Measurements from ENCODE around the gene TMEM145. TPM values are rescaled to one million over a fixed set of nuclear protein-coding genes. Genes with fewer than 3 reads are reported as not detected.

Gene TMEM145
- total RNA-seq, 1 donor from 2014 or later, result 18.4 TPM

DNA sequence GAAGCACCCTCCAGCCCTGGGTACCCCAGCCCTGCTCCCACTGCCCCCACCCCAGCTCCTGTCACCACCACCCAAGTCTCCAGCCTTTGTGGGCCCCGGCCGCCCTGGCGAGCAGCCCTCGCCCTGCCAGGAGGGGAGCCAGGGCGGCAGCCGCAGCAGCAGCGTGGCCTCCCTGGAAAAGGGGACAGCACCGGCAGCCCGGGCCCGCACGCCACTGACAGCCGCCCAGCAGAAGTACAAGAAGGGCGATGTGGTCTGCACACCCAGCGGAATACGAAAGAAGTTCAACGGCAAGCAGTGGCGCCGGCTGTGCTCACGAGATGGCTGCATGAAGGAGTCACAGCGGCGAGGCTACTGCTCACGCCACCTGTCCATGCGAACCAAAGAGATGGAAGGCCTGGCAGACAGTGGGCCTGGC is 40.1 kb upstream of the TMEM145 start:
- Mint-ChIP-seq H3K27me3 (ENCODE audit: low read depth) (no peaks in the 10 kb centered on the region), H3K27ac (ENCODE audit: unreplicated experiment) (no peak overlapping the region), H3K36me3 (ENCODE audit: low read depth) (no peaks in the 10 kb centered on the region), H3K4me3 (no peak overlapping the region), H3K9me3 (no peaks in the 10 kb centered on the region), H3K4me1 (peaks cover 20% of the 10 kb centered on the region)
- TF ChIP-seq, protein P1, sequence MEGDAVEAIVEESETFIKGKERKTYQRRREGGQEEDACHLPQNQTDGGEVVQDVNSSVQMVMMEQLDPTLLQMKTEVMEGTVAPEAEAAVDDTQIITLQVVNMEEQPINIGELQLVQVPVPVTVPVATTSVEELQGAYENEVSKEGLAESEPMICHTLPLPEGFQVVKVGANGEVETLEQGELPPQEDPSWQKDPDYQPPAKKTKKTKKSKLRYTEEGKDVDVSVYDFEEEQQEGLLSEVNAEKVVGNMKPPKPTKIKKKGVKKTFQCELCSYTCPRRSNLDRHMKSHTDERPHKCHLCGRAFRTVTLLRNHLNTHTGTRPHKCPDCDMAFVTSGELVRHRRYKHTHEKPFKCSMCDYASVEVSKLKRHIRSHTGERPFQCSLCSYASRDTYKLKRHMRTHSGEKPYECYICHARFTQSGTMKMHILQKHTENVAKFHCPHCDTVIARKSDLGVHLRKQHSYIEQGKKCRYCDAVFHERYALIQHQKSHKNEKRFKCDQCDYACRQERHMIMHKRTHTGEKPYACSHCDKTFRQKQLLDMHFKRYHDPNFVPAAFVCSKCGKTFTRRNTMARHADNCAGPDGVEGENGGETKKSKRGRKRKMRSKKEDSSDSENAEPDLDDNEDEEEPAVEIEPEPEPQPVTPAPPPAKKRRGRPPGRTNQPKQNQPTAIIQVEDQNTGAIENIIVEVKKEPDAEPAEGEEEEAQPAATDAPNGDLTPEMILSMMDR (conservative IDR thresholded peaks at IDR 0.05), result no peak
- DNase-seq (ENCODE audit: low read depth, low spot score), result no peak

- Mint-ChIP-seq H3K4me1 (peaks cover 23% of the 10 kb centered on the region), H3K27ac (ENCODE audit: unreplicated experiment) (no peak overlapping the region), H3K27me3 (ENCODE audit: low read depth) (no peaks in the 10 kb centered on the region), H3K36me3 (ENCODE audit: low read depth) (no peaks in the 10 kb centered on the region), H3K9me3 (no peaks in the 10 kb centered on the region), H3K4me3 (no peak overlapping the region)
- no peak for DNase-seq (ENCODE audit: low read depth, low spot score)
- TF ChIP-seq, protein P1 (conservative IDR thresholded peaks at IDR 0.05), result no peak
Measured at GRCh38 chr19:42273407-42274064, 39.6 kb upstream of the TMEM145 start.

DNA sequence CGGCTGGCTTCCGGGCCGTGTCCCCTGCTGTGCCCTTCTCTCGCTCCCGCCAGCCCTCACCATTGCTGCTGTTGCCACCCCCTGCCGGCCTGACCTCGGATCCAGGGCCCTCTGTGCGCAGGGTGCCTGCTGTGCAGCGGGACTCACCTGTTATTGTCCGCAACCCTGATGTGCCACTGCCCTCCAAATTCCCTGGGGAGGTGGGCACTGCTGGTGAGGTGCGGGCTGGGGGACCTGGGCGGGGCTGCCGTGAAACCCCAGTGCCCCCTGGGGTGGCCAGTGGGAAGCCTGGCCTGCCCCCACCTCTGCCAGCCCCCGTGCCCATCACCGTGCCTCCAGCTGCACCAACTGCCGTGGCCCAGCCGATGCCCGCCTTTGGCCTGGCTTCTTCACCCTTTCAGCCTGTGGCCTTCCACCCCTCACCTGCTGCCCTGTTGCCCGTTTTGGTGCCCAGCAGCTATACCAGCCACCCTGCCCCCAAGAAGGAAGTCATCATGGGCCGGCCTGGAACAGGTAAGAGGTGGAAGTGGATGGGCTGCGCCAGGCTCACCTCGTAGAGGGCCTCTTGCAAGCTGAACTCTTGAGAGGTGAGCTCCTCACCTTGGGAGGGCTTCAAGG is 38.9 kb upstream of the TMEM145 start:
- Mint-ChIP-seq H3K36me3 (ENCODE audit: low read depth) (no peaks in the 10 kb centered on the region), H3K4me3 (no peak overlapping the region), H3K27ac (ENCODE audit: unreplicated experiment) (no peak overlapping the region), H3K4me1 (peaks cover 28% of the 10 kb centered on the region), H3K9me3 (no peaks in the 10 kb centered on the region), H3K27me3 (ENCODE audit: low read depth) (no peaks in the 10 kb centered on the region)
- DNase-seq (ENCODE audit: low read depth, low spot score), result no peak
- TF ChIP-seq, protein P1 (conservative IDR thresholded peaks at IDR 0.05), result no peak

GRCh38 chr19:42275103-42275502 is 38.0 kb upstream of the TMEM145 start:
- Mint-ChIP-seq H3K4me3 (peak overlapping the region; percentile 39), H3K27me3 (ENCODE audit: low read depth) (no peaks in the 10 kb centered on the region), H3K9me3 (no peaks in the 10 kb centered on the region), H3K27ac (ENCODE audit: unreplicated experiment) (peak overlapping the region; percentile 65), H3K4me1 (peaks cover 26% of the 10 kb centered on the region), H3K36me3 (ENCODE audit: low read depth) (no peaks in the 10 kb centered on the region)
- no peak for DNase-seq (ENCODE audit: low read depth, low spot score)
- TF ChIP-seq, protein P1 (conservative IDR thresholded peaks at IDR 0.05), result no peak

GRCh38 chr19:42275517-42275916 is 37.6 kb upstream of the TMEM145 start:
- peak overlapping the region; percentile 65 for H3K27ac Mint-ChIP-seq (ENCODE audit: unreplicated experiment)
- H3K27me3 Mint-ChIP-seq (ENCODE audit: low read depth), result no peaks in the 10 kb centered on the region

More at GRCh38 chr19:42275517-42275916, 37.6 kb upstream of the TMEM145 start:
- Mint-ChIP-seq H3K4me1 (peaks cover 22% of the 10 kb centered on the region), H3K9me3 (no peaks in the 10 kb centered on the region), H3K4me3 (peak overlapping the region; percentile 49), H3K36me3 (ENCODE audit: low read depth) (no peaks in the 10 kb centered on the region)
- TF ChIP-seq, protein P1 (conservative IDR thresholded peaks at IDR 0.05), result no peak
- no peak for DNase-seq (ENCODE audit: low read depth, low spot score)

All from neural crest cell (in vitro differentiated cells).